ENCODE measurements around the gene PPP1R10. TPM values are rescaled to one million over a fixed set of nuclear protein-coding genes. Genes with fewer than 3 reads are reported as not detected.

PPP1R10 gene
- total RNA-seq, 2 experiments from 2014 or later: 92.2 to 95.3 TPM

DNA sequence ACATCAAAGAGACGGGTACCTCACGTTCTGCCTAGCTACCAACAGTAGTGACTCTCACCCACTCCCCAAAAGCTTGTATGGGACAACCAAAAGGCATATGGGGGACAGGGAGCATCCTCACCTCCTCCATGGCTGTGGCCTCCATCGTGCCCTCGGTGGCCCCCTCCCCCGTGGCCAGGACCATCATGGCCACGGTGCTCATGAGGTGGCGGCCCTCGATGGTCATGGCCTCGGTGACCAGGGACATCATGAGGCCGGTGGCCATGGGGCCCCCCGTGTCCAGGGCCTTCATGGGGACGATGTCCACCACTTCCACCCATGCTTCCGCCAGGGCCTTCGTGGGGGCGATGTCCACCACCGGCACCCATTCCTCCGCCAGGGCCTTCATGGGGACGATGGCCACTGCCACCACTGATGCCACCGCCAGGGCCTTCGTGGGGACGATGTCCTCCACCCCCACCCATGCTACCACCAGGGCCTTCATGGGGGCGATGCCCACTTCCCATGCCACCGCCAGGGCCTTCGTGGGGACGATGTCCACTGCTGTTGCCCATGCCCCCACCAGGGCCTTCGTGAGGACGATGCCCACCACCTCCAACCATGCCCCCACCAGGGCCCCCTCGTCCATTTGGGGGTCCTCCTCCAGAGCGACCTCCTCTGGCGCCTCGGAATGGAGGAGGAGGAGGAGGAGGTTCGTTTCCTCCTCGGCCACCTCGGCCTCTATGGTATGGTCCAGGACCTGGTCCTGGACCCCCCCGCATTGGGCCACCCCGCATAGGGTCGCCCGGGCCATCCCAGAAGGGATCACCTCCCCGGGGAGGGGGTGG is 15.0 kb downstream of the PPP1R10 start:
- no peak overlapping the region for H3K4me3 Mint-ChIP-seq
- intact Hi-C loops (cut with DNase I, micrococcal nuclease): no loop called here
- TF ChIP-seq, protein P1, sequence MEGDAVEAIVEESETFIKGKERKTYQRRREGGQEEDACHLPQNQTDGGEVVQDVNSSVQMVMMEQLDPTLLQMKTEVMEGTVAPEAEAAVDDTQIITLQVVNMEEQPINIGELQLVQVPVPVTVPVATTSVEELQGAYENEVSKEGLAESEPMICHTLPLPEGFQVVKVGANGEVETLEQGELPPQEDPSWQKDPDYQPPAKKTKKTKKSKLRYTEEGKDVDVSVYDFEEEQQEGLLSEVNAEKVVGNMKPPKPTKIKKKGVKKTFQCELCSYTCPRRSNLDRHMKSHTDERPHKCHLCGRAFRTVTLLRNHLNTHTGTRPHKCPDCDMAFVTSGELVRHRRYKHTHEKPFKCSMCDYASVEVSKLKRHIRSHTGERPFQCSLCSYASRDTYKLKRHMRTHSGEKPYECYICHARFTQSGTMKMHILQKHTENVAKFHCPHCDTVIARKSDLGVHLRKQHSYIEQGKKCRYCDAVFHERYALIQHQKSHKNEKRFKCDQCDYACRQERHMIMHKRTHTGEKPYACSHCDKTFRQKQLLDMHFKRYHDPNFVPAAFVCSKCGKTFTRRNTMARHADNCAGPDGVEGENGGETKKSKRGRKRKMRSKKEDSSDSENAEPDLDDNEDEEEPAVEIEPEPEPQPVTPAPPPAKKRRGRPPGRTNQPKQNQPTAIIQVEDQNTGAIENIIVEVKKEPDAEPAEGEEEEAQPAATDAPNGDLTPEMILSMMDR (IDR thresholded peaks at IDR 0.05): no peak
- Histone ChIP-seq H3K27ac (ENCODE audit: low read depth in 1 of 2, low read length in 2 of 2) (peak overlapping the region in 1 of 2 donors; percentile 37), H3K9me3 (ENCODE audit: control insufficient read depth in 1 of 2, insufficient read depth in 1 of 2, low read length in 2 of 2) (no peaks in the 10 kb centered on the region), H3K27me3 (ENCODE audit: control insufficient read depth in 1 of 2, insufficient read depth in 2 of 2, low read length in 2 of 2) (no peaks in the 10 kb centered on the region), H3K4me1 (ENCODE audit: insufficient read depth, low read length) (peaks cover 14% of the 10 kb centered on the region), H3K4me3 (ENCODE audit: low read length) (no peak overlapping the region), H3K36me3 (ENCODE audit: insufficient read depth, low read length) (peaks cover 66% of the 10 kb centered on the region)
- peak in 1 of 14 experiments; percentile 38 for DNase-seq
- H3K27me3 Mint-ChIP-seq: no peaks in the 10 kb centered on the region
- H3K36me3 Mint-ChIP-seq (ENCODE audit: low read depth): peaks cover 77% of the 10 kb centered on the region
- ChIA-PET POLR2A (interaction anchor here (1.7 to 7.2 kb wide), 2 partner anchors 12 to 31 kb away, joined by 5 to 135 read pairs; partner anchors contain the start of gene ABCF1), CTCF (interaction anchor here (1.4 to 1.6 kb wide), 2 partner anchors 57 to 61 kb away, joined by 3 to 5 read pairs; no protein-coding TSS in a partner anchor)
- H3K9me3 Mint-ChIP-seq: no peaks in the 10 kb centered on the region
- ATAC-seq (ENCODE audit: poor library complexity): no peak
- H3K27ac Mint-ChIP-seq: peak overlapping the region; percentile 60
- H3K4me1 Mint-ChIP-seq (ENCODE audit: low read depth): peaks cover 35% of the 10 kb centered on the region

DNA sequence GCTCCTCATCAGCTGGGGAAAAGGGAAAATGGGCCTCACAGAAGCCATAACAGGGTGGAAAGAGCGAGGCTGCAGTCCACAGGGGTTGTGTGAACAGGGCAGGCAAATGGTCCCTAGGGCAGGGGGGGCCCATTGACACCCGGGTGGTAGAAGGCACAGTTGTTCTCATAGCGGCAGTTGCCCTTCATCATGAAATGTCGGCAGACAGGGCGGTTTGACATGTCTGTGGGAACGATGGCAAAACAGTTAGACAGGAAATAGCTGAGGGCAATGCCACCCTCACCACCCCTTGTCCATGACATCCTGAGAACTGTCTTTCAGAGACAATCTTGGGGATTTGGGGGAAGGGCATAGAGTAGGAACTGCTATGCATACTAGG is 15.6 kb downstream of the PPP1R10 start:
- intact Hi-C loops (cut with DNase I, micrococcal nuclease): no loop called here
- peaks cover 14% of the 10 kb centered on the region for H3K4me1 ChIP-seq (ENCODE audit: insufficient read depth, low read length)
- H3K27ac ChIP-seq (ENCODE audit: low read depth in 1 of 2, low read length in 2 of 2): peak overlapping the region; percentile 29 to 37
- Mint-ChIP-seq H3K36me3 (ENCODE audit: low read depth) (peaks cover 72% of the 10 kb centered on the region), H3K27ac (peak overlapping the region; percentile 58), H3K9me3 (no peaks in the 10 kb centered on the region), H3K27me3 (no peaks in the 10 kb centered on the region), H3K4me1 (ENCODE audit: low read depth) (peaks cover 35% of the 10 kb centered on the region), H3K4me3 (no peak overlapping the region)
- CTCF ChIA-PET: interaction anchor here (1.4 to 1.6 kb wide), 3 partner anchors 57 to 148 kb away, joined by 3 to 5 read pairs (median 3); no protein-coding TSS in a partner anchor
- H3K4me3 ChIP-seq (ENCODE audit: low read length): no peak overlapping the region
- H3K9me3 ChIP-seq (ENCODE audit: control insufficient read depth in 1 of 2, insufficient read depth in 1 of 2, low read length in 2 of 2): no peaks in the 10 kb centered on the region
- peaks cover 60% of the 10 kb centered on the region for H3K36me3 ChIP-seq (ENCODE audit: insufficient read depth, low read length)
- DNase-seq (peak in 2 of 14 experiments; percentile 31 to 45), ATAC-seq (ENCODE audit: poor library complexity) (peak; percentile 22)
- POLR2A ChIA-PET: interaction anchor here (1.0 to 7.2 kb wide), 6 partner anchors 11 to 107 kb away, joined by 4 to 135 read pairs (median 6); partner anchors contain the start of gene ABCF1
- TF ChIP-seq, protein P1 (IDR thresholded peaks at IDR 0.05): no peak
- H3K27me3 ChIP-seq (ENCODE audit: control insufficient read depth in 1 of 2, insufficient read depth in 2 of 2, low read length in 2 of 2): no peaks in the 10 kb centered on the region

DNA sequence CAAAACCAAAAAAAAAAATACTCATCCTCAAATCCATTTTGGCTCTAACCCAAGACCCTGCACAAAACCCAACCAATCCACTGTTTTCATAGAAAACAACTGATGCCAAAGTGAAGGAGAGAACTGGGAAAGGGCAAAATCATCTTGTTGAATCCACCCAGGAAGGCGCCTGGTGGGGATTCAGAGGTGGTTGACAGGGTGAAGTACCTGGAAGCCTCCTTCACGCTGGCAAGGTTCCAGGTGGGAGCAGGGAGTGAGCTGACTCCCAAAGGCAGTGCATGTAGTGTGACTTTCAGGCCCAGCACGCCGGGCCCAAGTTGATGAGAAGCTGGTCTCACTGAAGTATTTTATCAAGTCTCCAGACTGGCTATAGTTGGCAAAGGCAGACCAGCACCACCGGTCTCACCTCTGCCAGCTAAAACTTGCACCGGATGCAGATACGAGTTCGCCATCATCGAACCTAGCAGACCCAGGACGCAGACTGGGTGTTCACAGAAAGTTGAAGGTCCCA is 16.5 kb downstream of the PPP1R10 start:
- H3K36me3 Mint-ChIP-seq (ENCODE audit: low read depth): peaks cover 64% of the 10 kb centered on the region
- TF ChIP-seq, protein P1 (IDR thresholded peaks at IDR 0.05): no peak
- peaks cover 52% of the 10 kb centered on the region for H3K36me3 ChIP-seq (ENCODE audit: insufficient read depth, low read length)
- peaks cover 35% of the 10 kb centered on the region for H3K4me1 Mint-ChIP-seq (ENCODE audit: low read depth)
- ChIA-PET CTCF (interaction anchor here (1.0 to 1.6 kb wide), 5 partner anchors 56 to 147 kb away, joined by 3 to 5 read pairs (median 4); no protein-coding TSS in a partner anchor), POLR2A (interaction anchor here (0.8 to 7.2 kb wide), 8 partner anchors 9 to 106 kb away, joined by 3 to 135 read pairs (median 4); partner anchors contain the start of genes ABCF1 and PRR3)
- peaks cover 14% of the 10 kb centered on the region for H3K4me1 ChIP-seq (ENCODE audit: insufficient read depth, low read length)
- intact Hi-C loops (cut with DNase I, micrococcal nuclease): no loop called here
- H3K9me3 ChIP-seq (ENCODE audit: control insufficient read depth in 1 of 2, insufficient read depth in 1 of 2, low read length in 2 of 2): no peaks in the 10 kb centered on the region
- no peaks in the 10 kb centered on the region for H3K27me3 Mint-ChIP-seq
- peak overlapping the region; percentile 29 to 37 for H3K27ac ChIP-seq (ENCODE audit: low read depth in 1 of 2, low read length in 2 of 2)
- no peak overlapping the region for H3K4me3 ChIP-seq (ENCODE audit: low read length)
- no peaks in the 10 kb centered on the region for H3K27me3 ChIP-seq (ENCODE audit: control insufficient read depth in 1 of 2, insufficient read depth in 2 of 2, low read length in 2 of 2)
- peak overlapping the region; percentile 58 for H3K27ac Mint-ChIP-seq
- no peak overlapping the region for H3K4me3 Mint-ChIP-seq
- H3K9me3 Mint-ChIP-seq: no peaks in the 10 kb centered on the region
- no peak for DNase-seq
- no peak for ATAC-seq (ENCODE audit: poor library complexity)

All from CD4-positive, alpha-beta T cell (primary cell).